Lower leg skin (tissue), 3 donors: ENCODE data around the gene EVI5.

ENCODE experiments used
- CTCF ChIP-seq, 3 donors: fragments of 450-650 bp; IDR thresholded peaks; one replicate each; pipeline ENCODE4 v1.5.1; 2016; ENCODE audit warnings: antibody characterized with exemption in 3 of 3, mild to moderate bottlenecking in 3 of 3, moderate library complexity in 2 of 3
- POLR2A ChIP-seq, 2 donors: fragments of 450-650 bp; IDR thresholded peaks; one replicate each; pipeline ENCODE4 v1.6.1; 2016 to 2017; ENCODE audit warnings: antibody characterized with exemption in 2 of 2, mild to moderate bottlenecking in 1 of 2, moderate library complexity in 1 of 2

GRCh38 chr1:92705446-92705845 lies 79.5 kb downstream of the EVI5 start:
- no peak for TF ChIP-seq CTCF (IDR thresholded peaks at IDR 0.05)
- no peak for TF ChIP-seq POLR2A (IDR thresholded peaks at IDR 0.05)
